HepG2 (cell line): Measurements from ENCODE around the gene CNR2. TPM values are rescaled to one million over a fixed set of nuclear protein-coding genes. Genes with fewer than 3 reads are reported as not detected.

Experiments
- ATF6 ChIP-seq: sonication (generic); formaldehyde crosslinking; conservative IDR thresholded peaks from 2 replicates; pipeline ENCODE4 v1.4.0; 2020; ENCODE audit warnings: missing genetic modification reagents
- CCDC6 ChIP-seq: sonication (generic); formaldehyde crosslinking; IDR thresholded peaks from 2 replicates; pipeline ENCODE4 v1.8.1; 2022; ENCODE audit warnings: mild to moderate bottlenecking, missing genetic modification reagents, moderate library complexity
- CSRNP1 ChIP-seq: sonication (generic); formaldehyde crosslinking; IDR thresholded peaks from 2 replicates; pipeline ENCODE4 v1.8.1; 2023; ENCODE audit warnings: mild to moderate bottlenecking, missing genetic modification reagents
- CTCF ChIP-seq: sonication (generic); formaldehyde crosslinking; IDR thresholded peaks from 2 replicates; pipeline ENCODE4 v1.5.0; 2020; ENCODE audit warnings: mild to moderate bottlenecking, missing genetic modification reagents, moderate library complexity
- E2F5 ChIP-seq: sonication (generic); formaldehyde crosslinking; conservative IDR thresholded peaks from 2 replicates; pipeline ENCODE4 v1.4.0; 2020; ENCODE audit warnings: missing genetic modification reagents
- ELF1 ChIP-seq: sonication (generic); formaldehyde crosslinking; IDR thresholded peaks from 2 replicates; pipeline ENCODE4 v1.4.0; 2020; ENCODE audit warnings: missing genetic modification reagents
- FOXP1 ChIP-seq, 2 experiments: fragments of 450-650 bp in 1 of 2; IDR thresholded peaks; 2 replicates each; pipeline ENCODE4 v1.6.1; 2017 to 2018; ENCODE audit warnings: antibody characterized with exemption in 1 of 2
- HNRNPK ChIP-seq: fragments of 200-400 bp; formaldehyde crosslinking; IDR thresholded peaks from 2 replicates; pipeline ENCODE4 v1.6.1; 2018; ENCODE audit warnings: low read length, low read depth, moderate library complexity, mild to moderate bottlenecking; ENCODE audit not compliant: poor library complexity, severe bottlenecking
- MAFF ChIP-seq: IDR thresholded peaks from 2 replicates; pipeline ENCODE4 v1.6.1; 2011; ENCODE audit warnings: low read depth, low read length, improper control_type of control experiment
- NFYB ChIP-seq: sonication (generic); formaldehyde crosslinking; IDR thresholded peaks from 2 replicates; pipeline ENCODE4 v1.4.0; 2020; ENCODE audit warnings: missing genetic modification reagents
- PAX8 ChIP-seq: sonication (generic); formaldehyde crosslinking; IDR thresholded peaks from 2 replicates; pipeline ENCODE4 v1.8.0; 2022; ENCODE audit warnings: mild to moderate bottlenecking, missing genetic modification reagents, borderline replicate concordance
- SOX13 ChIP-seq, 3 experiments: fragments of 450-650 bp in 1 of 3; sonication (generic) in 1 of 3; formaldehyde crosslinking in 1 of 3; IDR thresholded peaks in 2 of 3; conservative IDR thresholded peaks in 1 of 3; 2 replicates each; pipeline versions ENCODE4 v1.5.0 to v1.6.1; 2016 to 2020; ENCODE audit warnings: antibody characterized with exemption in 1 of 3, mild to moderate bottlenecking in 1 of 3, missing compliant biosample characterization in 1 of 3, missing genetic modification reagents in 1 of 3, moderate library complexity in 1 of 3
- ZBTB21 ChIP-seq: sonication (generic); formaldehyde crosslinking; IDR thresholded peaks from 2 replicates; pipeline ENCODE4 v1.4.0; 2020; ENCODE audit warnings: missing genetic modification reagents
- ZBTB39 ChIP-seq: sonication (generic); formaldehyde crosslinking; IDR thresholded peaks from 2 replicates; pipeline ENCODE4 v1.5.0; 2020; ENCODE audit warnings: missing genetic modification reagents
- ZMYM4 ChIP-seq: sonication (generic); formaldehyde crosslinking; IDR thresholded peaks from 2 replicates; pipeline ENCODE4 v1.8.1; 2023; ENCODE audit warnings: mild to moderate bottlenecking, missing genetic modification reagents
- ZNF24 ChIP-seq: fragments of 450-650 bp; IDR thresholded peaks from 2 replicates; pipeline ENCODE4 v1.6.1; 2017; ENCODE audit warnings: antibody characterized with exemption, mild to moderate bottlenecking
- ZNF264 ChIP-seq: sonication (generic); formaldehyde crosslinking; IDR thresholded peaks from 2 replicates; pipeline ENCODE4 v1.4.0; 2020; ENCODE audit warnings: missing genetic modification reagents
- ZNF800 ChIP-seq: sonication (generic); formaldehyde crosslinking; IDR thresholded peaks from 2 replicates; pipeline ENCODE4 v1.4.0; 2020; ENCODE audit warnings: missing genetic modification reagents
- polyA plus RNA-seq, 8 experiments: library from polyadenylated mRNA; depleted of rRNA in 3 of 8; stranded (reverse) in 7 of 8; unstranded in 1 of 8; fragments of >200 nt; fragmentation: Illumina TruSeq in 4 of 8; extraction: Trizol in 4 of 8; gene quantifications; 2 replicates each; pipeline versions ENCODE4 v1.2.1 to v1.2.3, GENCODE V29; 2011 to 2016; ENCODE audit warnings: low read depth in 4 of 8, missing spikeins in 1 of 8, mixed read lengths in 1 of 8; ENCODE audit not compliant: insufficient read depth in 1 of 8
- total RNA-seq, 5 experiments: library from RNA; depleted of rRNA; stranded (reverse); fragments of >200 nt; fragmentation: Illumina TruSeq; extraction: Trizol; gene quantifications; 2 replicates each; pipeline ENCODE4 v1.2.3, GENCODE V29; 2016; ENCODE audit warnings: low read depth in 1 of 5

Gene CNR2
- total and polyA plus RNA-seq, 2 of the 13 experiments (the other 11 are each of a cell fraction or from before 2014, with no cell fraction given): not detected

GRCh38 chr1:23867895-23868556 lies 45.1 kb downstream of the CNR2 start, which contains the start of gene FUCA1 (continued):
- TF ChIP-seq CSRNP1 (CRISPR knock-in tag): peak; percentile 65; the same call in 1 of the 2 replicates
- TF ChIP-seq HNRNPK: no peak
- peak; percentile 86 for TF ChIP-seq ZMYM4
- TF ChIP-seq PAX8 (CRISPR knock-in tag): no peak
- peak; percentile 87 for TF ChIP-seq ELF1 (CRISPR knock-in tag)
- TF ChIP-seq FOXP1 (IDR thresholded peaks at IDR 0.05): no peak
- no peak for TF ChIP-seq FOXP1 (CRISPR knock-in tag; IDR thresholded peaks at IDR 0.05)
- TF ChIP-seq ZNF264: 0 out of 2 replicates have a peak, but pooled peaks have one; percentile 38
- no peak for TF ChIP-seq ATF6
- TF ChIP-seq NFYB (CRISPR knock-in tag): peak; percentile 85
- TF ChIP-seq CCDC6: 0 out of 2 replicates have a peak, but pooled peaks have one; percentile 64
- TF ChIP-seq ZBTB39: 0 out of 2 replicates have a peak, but pooled peaks have one; percentile 19
- no peak for TF ChIP-seq ZNF24
- no peak for TF ChIP-seq MAFF
- TF ChIP-seq CTCF (CRISPR knock-in tag): peak; percentile 93
- TF ChIP-seq ZNF800 (CRISPR knock-in tag): no peak
- TF ChIP-seq SOX13 (IDR thresholded peaks at IDR 0.05): no peak
- peak in 1 of 2 experiments; percentile 14; a peak in 1 of 4 replicates for TF ChIP-seq SOX13 (CRISPR knock-in tag; conservative IDR thresholded peaks at IDR 0.05 in 1 of 2, IDR thresholded peaks at IDR 0.05 in 1 of 2)
- no peak for TF ChIP-seq ZBTB21
- no peak for TF ChIP-seq E2F5 (CRISPR knock-in tag)
